ENCODE results near the gene TMEM121B. TPM values are rescaled to one million over a fixed set of nuclear protein-coding genes. Genes with fewer than 3 reads are reported as not detected.

The TMEM121B gene
- total and polyA plus RNA-seq, 2 donors from 2014 or later: 0.19 to 1.2 TPM

- Histone ChIP-seq H3K27me3 (ENCODE audit: control insufficient read depth, insufficient read depth, low read length) (no peaks in the 10 kb centered on the region), H3K9ac (ENCODE audit: low read length in 3 of 3) (no peak overlapping the region), H3K27ac (ENCODE audit: low read depth in 2 of 2, low read length in 2 of 2) (no peak overlapping the region), H3K9me3 (ENCODE audit: control insufficient read depth in 2 of 3, insufficient read depth in 1 of 3, low read length in 3 of 3) (no peaks in the 10 kb centered on the region), H3K4me1 (ENCODE audit: control insufficient read depth in 2 of 3, insufficient read depth in 2 of 3, low read depth in 1 of 3, low read length in 3 of 3) (no peaks in the 10 kb centered on the region), H3K4me3 (ENCODE audit: low read length in 3 of 3) (no peak overlapping the region), H3K36me3 (ENCODE audit: control insufficient read depth in 2 of 3, insufficient read depth in 3 of 3, low read length in 3 of 3) (peaks cover 2 to 55% (median 36%) of the 10 kb centered on the region in 3 donors)
- no peak for TF ChIP-seq CTCF (IDR thresholded peaks at IDR 0.05; ENCODE audit: borderline replicate concordance, extremely low read depth, insufficient read depth)
- DNase-seq (peak in 1 of 5 donors; percentile 4), FAIRE-seq (no peak)
- intact Hi-C loops (cut with DNase I): no loop called here
Measured at GRCh38 chr22:17102297-17102667, 18.9 kb downstream of the TMEM121B start.

GRCh38 chr22:17101475-17102296 is 19.5 kb downstream of the TMEM121B start:
- FAIRE-seq: no peak
- Histone ChIP-seq H3K27ac (ENCODE audit: low read depth in 2 of 2, low read length in 2 of 2) (no peak overlapping the region), H3K9me3 (ENCODE audit: control insufficient read depth in 2 of 3, insufficient read depth in 1 of 3, low read length in 3 of 3) (no peaks in the 10 kb centered on the region), H3K27me3 (ENCODE audit: control insufficient read depth, insufficient read depth, low read length) (no peaks in the 10 kb centered on the region), H3K36me3 (ENCODE audit: control insufficient read depth in 2 of 3, insufficient read depth in 3 of 3, low read length in 3 of 3) (peaks cover 2 to 55% (median 36%) of the 10 kb centered on the region in 3 donors), H3K9ac (ENCODE audit: low read length in 3 of 3) (no peak overlapping the region), H3K4me1 (ENCODE audit: control insufficient read depth in 2 of 3, insufficient read depth in 2 of 3, low read depth in 1 of 3, low read length in 3 of 3) (no peaks in the 10 kb centered on the region), H3K4me3 (ENCODE audit: low read length in 3 of 3) (no peak overlapping the region)
- no peak for TF ChIP-seq CTCF (IDR thresholded peaks at IDR 0.05; ENCODE audit: borderline replicate concordance, extremely low read depth, insufficient read depth)
- no peak for DNase-seq
- intact Hi-C loops (cut with DNase I): no loop called here

GRCh38 chr22:17100621-17101020 is 20.5 kb downstream of the TMEM121B start:
- no peak overlapping the region for H3K4me3 ChIP-seq (ENCODE audit: low read length in 3 of 3)
- no peaks in the 10 kb centered on the region for H3K27me3 ChIP-seq (ENCODE audit: control insufficient read depth, insufficient read depth, low read length)
- H3K36me3 ChIP-seq (ENCODE audit: control insufficient read depth in 2 of 3, insufficient read depth in 3 of 3, low read length in 3 of 3): peaks cover 2 to 48% (median 34%) of the 10 kb centered on the region in 3 donors
- no peak for TF ChIP-seq CTCF (IDR thresholded peaks at IDR 0.05; ENCODE audit: borderline replicate concordance, extremely low read depth, insufficient read depth)
- FAIRE-seq: no peak
- no peak for DNase-seq
- intact Hi-C loops (cut with DNase I): no loop called here
- H3K9me3 ChIP-seq (ENCODE audit: control insufficient read depth in 2 of 3, insufficient read depth in 1 of 3, low read length in 3 of 3): no peaks in the 10 kb centered on the region
- H3K4me1 ChIP-seq (ENCODE audit: control insufficient read depth in 2 of 3, insufficient read depth in 2 of 3, low read depth in 1 of 3, low read length in 3 of 3): no peaks in the 10 kb centered on the region
- no peak overlapping the region for H3K9ac ChIP-seq (ENCODE audit: low read length in 3 of 3)
- H3K27ac ChIP-seq (ENCODE audit: low read depth in 2 of 2, low read length in 2 of 2): no peak overlapping the region

Measured in kidney (tissue), 14 donors.